ENCODE measurements around the gene SLC35B2.
"Not testable (repeated sequence)": the region's sequence is repeated elsewhere in the genome, so short reads cannot be mapped to it uniquely, and the experiment has no call there.

The SLC35B2 gene

DNA sequence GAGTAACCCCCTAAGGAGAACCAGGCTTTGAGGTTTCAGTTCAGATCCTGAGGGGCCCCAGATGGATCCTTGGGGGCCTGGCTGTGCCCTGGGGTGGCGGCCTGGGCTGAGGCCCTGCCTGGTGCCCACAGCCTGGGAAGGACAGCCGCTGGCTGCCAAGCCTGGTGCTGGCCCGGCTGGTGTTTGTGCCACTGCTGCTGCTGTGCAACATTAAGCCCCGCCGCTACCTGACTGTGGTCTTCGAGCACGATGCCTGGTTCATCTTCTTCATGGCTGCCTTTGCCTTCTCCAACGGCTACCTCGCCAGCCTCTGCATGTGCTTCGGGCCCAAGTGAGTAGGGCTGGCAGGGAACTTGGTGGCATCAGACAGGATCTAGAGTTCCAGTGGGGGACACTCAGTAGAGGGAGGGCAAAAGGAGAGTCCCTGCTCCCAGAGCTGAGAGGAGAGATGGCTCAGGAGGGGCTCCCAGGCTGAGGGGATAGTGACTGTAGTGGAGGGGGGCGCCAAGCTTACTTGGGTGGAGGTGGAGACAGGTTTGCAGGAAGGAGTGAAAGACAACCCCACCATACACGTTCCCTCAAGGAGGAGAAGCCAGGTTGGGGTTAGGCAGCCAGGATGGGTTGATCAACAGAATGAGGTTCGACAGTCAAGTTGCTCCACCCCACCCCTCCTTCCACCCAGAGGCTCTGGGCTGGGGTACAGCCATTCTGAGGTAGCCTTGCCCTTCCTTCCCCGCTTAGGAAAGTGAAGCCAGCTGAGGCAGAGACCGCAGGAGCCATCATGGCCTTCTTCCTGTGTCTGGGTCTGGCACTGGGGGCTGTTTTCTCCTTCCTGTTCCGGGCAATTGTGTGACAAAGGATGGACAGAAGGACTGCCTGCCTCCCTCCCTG is 24.4 kb downstream of the SLC35B2 start:
- H3K79me1 ChIP-seq (ENCODE audit: low read depth, low read length) = no peaks in the 10 kb centered on the region
- H4K8ac ChIP-seq (ENCODE audit: low read depth, low read length) = no peak overlapping the region
- H2AK5ac ChIP-seq (ENCODE audit: low read depth, low read length) = no peak overlapping the region
- DNase-seq (ENCODE audit: low spot score) = no peak
- no peak overlapping the region for H4K91ac ChIP-seq (ENCODE audit: low read depth, low read length, poor library complexity)
- H3K9ac ChIP-seq (ENCODE audit: low read depth, low read length, poor library complexity) = no peak overlapping the region
- H3K18ac ChIP-seq (ENCODE audit: low read length) = no peak overlapping the region
- peaks cover 19 to 76% of the 10 kb centered on the region in 2 donors for H3K36me3 ChIP-seq (replicated peaks in 1 of 2; ENCODE audit: control insufficient read depth in 2 of 2, insufficient read depth in 2 of 2, low read length in 2 of 2)
- no peak overlapping the region for H3K4ac ChIP-seq (ENCODE audit: low read length)
- H2BK15ac ChIP-seq (ENCODE audit: low read length) = no peak overlapping the region
- no peak overlapping the region for H3K4me3 ChIP-seq (ENCODE audit: low read length in 2 of 2)
- H3K14ac ChIP-seq (ENCODE audit: low read length) = no peak overlapping the region
- WGBS, 2 donors (ENCODE audit: extremely low coverage in 2 of 2, insufficient read length in 2 of 2, insufficient replicate concordance in 1 of 2) = no CpG with 5 or more reads among the region's 16 CpGs
- no peak overlapping the region for H3K27ac ChIP-seq (replicated peaks; ENCODE audit: low read length)
- no peak overlapping the region for H2BK120ac ChIP-seq (ENCODE audit: low read depth, low read length)
- no peaks in the 10 kb centered on the region for H3K9me3 ChIP-seq (replicated peaks in 1 of 2; ENCODE audit: control insufficient read depth in 2 of 2, insufficient read depth in 1 of 2, low read depth in 1 of 2, low read length in 2 of 2)
- H2AFZ ChIP-seq (ENCODE audit: low read length) = no peak overlapping the region
- peaks cover 5 to 11% of the 10 kb centered on the region in 2 donors for H3K4me1 ChIP-seq (ENCODE audit: control insufficient read depth in 2 of 2, insufficient read depth in 1 of 2, low read depth in 1 of 2, low read length in 2 of 2)
- no peaks in the 10 kb centered on the region for H3K27me3 ChIP-seq (ENCODE audit: control insufficient read depth in 3 of 3, insufficient read depth in 3 of 3, low read depth in 1 of 3, low read length in 3 of 3)
- H2BK12ac ChIP-seq (ENCODE audit: low read length) = no peak overlapping the region
- no peak overlapping the region for H3K4me2 ChIP-seq (ENCODE audit: insufficient read depth, low read length, poor library complexity, severe bottlenecking)
- H2BK5ac ChIP-seq (ENCODE audit: low read length) = no peak overlapping the region
- H3K23ac ChIP-seq (ENCODE audit: low read depth, low read length, poor library complexity) = peak overlapping the region; percentile 13

GRCh38 chr6:44231426-44231825 is 25.9 kb downstream of the SLC35B2 start:
- not testable (repeated sequence) for DNase-seq (ENCODE audit: low spot score); H3K23ac ChIP-seq (ENCODE audit: low read depth, low read length, poor library complexity); H3K79me1 ChIP-seq (ENCODE audit: low read depth, low read length); H3K27ac ChIP-seq (replicated peaks; ENCODE audit: low read length); H4K8ac ChIP-seq (ENCODE audit: low read depth, low read length); H2BK15ac ChIP-seq (ENCODE audit: low read length); H3K9ac ChIP-seq (ENCODE audit: low read depth, low read length, poor library complexity); H2AK5ac ChIP-seq (ENCODE audit: low read depth, low read length); H3K27me3 ChIP-seq (ENCODE audit: control insufficient read depth in 3 of 3, insufficient read depth in 3 of 3, low read depth in 1 of 3, low read length in 3 of 3); H3K4me3 ChIP-seq (ENCODE audit: low read length in 2 of 2); H2BK5ac ChIP-seq (ENCODE audit: low read length); H2BK12ac ChIP-seq (ENCODE audit: low read length); H3K4ac ChIP-seq (ENCODE audit: low read length); H2BK120ac ChIP-seq (ENCODE audit: low read depth, low read length); H3K9me3 ChIP-seq (replicated peaks in 1 of 2; ENCODE audit: control insufficient read depth in 2 of 2, insufficient read depth in 1 of 2, low read depth in 1 of 2, low read length in 2 of 2); H3K4me2 ChIP-seq (ENCODE audit: insufficient read depth, low read length, poor library complexity, severe bottlenecking); H4K91ac ChIP-seq (ENCODE audit: low read depth, low read length, poor library complexity); H2AFZ ChIP-seq (ENCODE audit: low read length); H3K14ac ChIP-seq (ENCODE audit: low read length); H3K18ac ChIP-seq (ENCODE audit: low read length)
- Histone ChIP-seq H3K4me1 (ENCODE audit: control insufficient read depth in 2 of 2, insufficient read depth in 1 of 2, low read depth in 1 of 2, low read length in 2 of 2) (peaks cover 13 to 16% of the 10 kb centered on the region in 2 donors), H3K36me3 (replicated peaks in 1 of 2; ENCODE audit: control insufficient read depth in 2 of 2, insufficient read depth in 2 of 2, low read length in 2 of 2) (peaks cover 19 to 76% of the 10 kb centered on the region in 2 donors)
- WGBS, 2 donors (ENCODE audit: extremely low coverage in 2 of 2, insufficient read length in 2 of 2, insufficient replicate concordance in 1 of 2) = no CpG with 5 or more reads among the region's 9 CpGs

DNA sequence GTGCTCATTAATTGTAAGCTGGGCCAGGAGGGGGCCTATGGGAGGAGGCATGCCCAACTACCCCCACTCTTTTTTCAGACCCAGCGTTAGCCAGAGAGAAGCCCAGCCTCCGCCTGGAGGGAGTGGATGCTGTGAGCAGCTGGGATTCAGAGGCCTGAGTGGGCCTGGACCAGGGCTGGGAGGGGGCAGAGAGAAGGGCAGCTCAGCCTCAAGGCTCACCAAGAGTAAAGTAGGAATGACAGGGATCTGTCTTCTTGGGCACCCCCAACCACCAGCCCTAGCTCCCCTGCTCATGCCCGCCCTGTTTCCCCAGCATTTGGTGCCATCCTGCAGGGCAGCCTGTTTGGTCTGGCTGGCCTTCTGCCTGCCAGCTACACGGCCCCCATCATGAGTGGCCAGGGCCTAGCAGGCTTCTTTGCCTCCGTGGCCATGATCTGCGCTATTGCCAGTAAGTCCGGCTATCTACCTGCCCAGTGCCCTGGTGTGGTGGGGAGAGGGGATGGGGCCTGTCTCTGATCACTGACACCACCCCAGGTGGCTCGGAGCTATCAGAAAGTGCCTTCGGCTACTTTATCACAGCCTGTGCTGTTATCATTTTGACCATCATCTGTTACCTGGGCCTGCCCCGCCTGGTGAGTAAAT is 27.2 kb downstream of the SLC35B2 start:
- no peak overlapping the region for H4K91ac ChIP-seq (ENCODE audit: low read depth, low read length, poor library complexity)

DNA sequence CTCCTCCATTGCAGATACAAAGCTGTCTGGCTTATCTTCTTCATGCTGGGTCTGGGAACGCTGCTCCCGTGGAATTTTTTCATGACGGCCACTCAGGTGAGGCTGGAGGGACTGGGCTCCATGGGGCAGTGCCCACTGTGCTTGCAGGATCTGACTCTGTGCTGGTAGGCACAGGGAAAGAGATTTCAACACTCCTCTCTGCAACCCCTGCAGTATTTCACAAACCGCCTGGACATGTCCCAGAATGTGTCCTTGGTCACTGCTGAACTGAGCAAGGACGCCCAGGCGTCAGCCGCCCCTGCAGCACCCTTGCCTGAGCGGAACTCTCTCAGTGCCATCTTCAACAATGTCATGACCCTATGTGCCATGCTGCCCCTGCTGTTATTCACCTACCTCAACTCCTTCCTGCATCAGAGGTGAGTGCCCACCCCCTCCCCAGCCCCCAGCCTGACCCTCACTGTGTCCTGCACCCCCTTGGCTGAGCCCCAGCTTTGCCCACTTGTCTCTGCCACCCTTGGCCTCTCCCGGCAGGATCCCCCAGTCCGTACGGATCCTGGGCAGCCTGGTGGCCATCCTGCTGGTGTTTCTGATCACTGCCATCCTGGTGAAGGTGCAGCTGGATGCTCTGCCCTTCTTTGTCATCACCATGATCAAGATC is 27.8 kb downstream of the SLC35B2 start:
- no peak overlapping the region for H3K27ac ChIP-seq (replicated peaks; ENCODE audit: low read length)
- H2AK5ac ChIP-seq (ENCODE audit: low read depth, low read length) = no peak overlapping the region
- H3K14ac ChIP-seq (ENCODE audit: low read length) = no peak overlapping the region
- H4K91ac ChIP-seq (ENCODE audit: low read depth, low read length, poor library complexity) = no peak overlapping the region
- peaks cover 19 to 65% of the 10 kb centered on the region in 2 donors for H3K36me3 ChIP-seq (replicated peaks in 1 of 2; ENCODE audit: control insufficient read depth in 2 of 2, insufficient read depth in 2 of 2, low read length in 2 of 2)
- H3K27me3 ChIP-seq (ENCODE audit: control insufficient read depth in 3 of 3, insufficient read depth in 3 of 3, low read depth in 1 of 3, low read length in 3 of 3) = peaks cover 0 to 2% (median 0%) of the 10 kb centered on the region in 3 experiments
- DNase-seq (ENCODE audit: low spot score) = no peak
- H3K4me2 ChIP-seq (ENCODE audit: insufficient read depth, low read length, poor library complexity, severe bottlenecking) = no peak overlapping the region
- H3K18ac ChIP-seq (ENCODE audit: low read length) = no peak overlapping the region
- H2AFZ ChIP-seq (ENCODE audit: low read length) = no peak overlapping the region
- no peak overlapping the region for H2BK12ac ChIP-seq (ENCODE audit: low read length)
- no peak overlapping the region for H3K9ac ChIP-seq (ENCODE audit: low read depth, low read length, poor library complexity)
- H2BK5ac ChIP-seq (ENCODE audit: low read length) = no peak overlapping the region
- no peak overlapping the region for H2BK15ac ChIP-seq (ENCODE audit: low read length)
- H3K79me1 ChIP-seq (ENCODE audit: low read depth, low read length) = peaks cover 7% of the 10 kb centered on the region
- H3K23ac ChIP-seq (ENCODE audit: low read depth, low read length, poor library complexity) = no peak overlapping the region
- WGBS, 2 donors (ENCODE audit: extremely low coverage in 2 of 2, insufficient read length in 2 of 2, insufficient replicate concordance in 1 of 2) = no CpG with 5 or more reads among the region's 11 CpGs
- H3K4me3 ChIP-seq (ENCODE audit: low read length in 2 of 2) = no peak overlapping the region
- H3K9me3 ChIP-seq (replicated peaks in 1 of 2; ENCODE audit: control insufficient read depth in 2 of 2, insufficient read depth in 1 of 2, low read depth in 1 of 2, low read length in 2 of 2) = no peaks in the 10 kb centered on the region
- no peak overlapping the region for H3K4ac ChIP-seq (ENCODE audit: low read length)
- H3K4me1 ChIP-seq (ENCODE audit: control insufficient read depth in 2 of 2, insufficient read depth in 1 of 2, low read depth in 1 of 2, low read length in 2 of 2) = peaks cover 27% of the 10 kb centered on the region in 2 donors
- no peak overlapping the region for H4K8ac ChIP-seq (ENCODE audit: low read depth, low read length)
- no peak overlapping the region for H2BK120ac ChIP-seq (ENCODE audit: low read depth, low read length)

More for the DNA sequence above, 27.2 kb downstream of the SLC35B2 start:
- Histone ChIP-seq H3K79me1 (ENCODE audit: low read depth, low read length) (peaks cover 4% of the 10 kb centered on the region), H3K18ac (ENCODE audit: low read length) (no peak overlapping the region), H3K9ac (ENCODE audit: low read depth, low read length, poor library complexity) (no peak overlapping the region), H3K14ac (ENCODE audit: low read length) (no peak overlapping the region), H4K8ac (ENCODE audit: low read depth, low read length) (no peak overlapping the region), H3K23ac (ENCODE audit: low read depth, low read length, poor library complexity) (no peak overlapping the region), H3K4me3 (ENCODE audit: low read length in 2 of 2) (no peak overlapping the region), H3K27ac (replicated peaks; ENCODE audit: low read length) (no peak overlapping the region), H2AFZ (ENCODE audit: low read length) (no peak overlapping the region), H2BK15ac (ENCODE audit: low read length) (no peak overlapping the region), H3K9me3 (replicated peaks in 1 of 2; ENCODE audit: control insufficient read depth in 2 of 2, insufficient read depth in 1 of 2, low read depth in 1 of 2, low read length in 2 of 2) (no peaks in the 10 kb centered on the region), H3K4me1 (ENCODE audit: control insufficient read depth in 2 of 2, insufficient read depth in 1 of 2, low read depth in 1 of 2, low read length in 2 of 2) (peaks cover 23 to 26% of the 10 kb centered on the region in 2 donors), H2BK12ac (ENCODE audit: low read length) (no peak overlapping the region), H2AK5ac (ENCODE audit: low read depth, low read length) (no peak overlapping the region), H3K4me2 (ENCODE audit: insufficient read depth, low read length, poor library complexity, severe bottlenecking) (no peak overlapping the region), H3K4ac (ENCODE audit: low read length) (no peak overlapping the region), H3K27me3 (ENCODE audit: control insufficient read depth in 3 of 3, insufficient read depth in 3 of 3, low read depth in 1 of 3, low read length in 3 of 3) (peaks cover 0 to 2% (median 0%) of the 10 kb centered on the region in 3 experiments), H3K36me3 (replicated peaks in 1 of 2; ENCODE audit: control insufficient read depth in 2 of 2, insufficient read depth in 2 of 2, low read length in 2 of 2) (peaks cover 19 to 68% of the 10 kb centered on the region in 2 donors), H2BK120ac (ENCODE audit: low read depth, low read length) (no peak overlapping the region), H2BK5ac (ENCODE audit: low read length) (no peak overlapping the region)
- no peak for DNase-seq (ENCODE audit: low spot score)
- no CpG with 5 or more reads among the region's 10 CpGs for WGBS, 2 donors (ENCODE audit: extremely low coverage in 2 of 2, insufficient read length in 2 of 2, insufficient replicate concordance in 1 of 2)
